ENCODE measurements around the gene APBB1. TPM values are rescaled to one million over a fixed set of nuclear protein-coding genes. Genes with fewer than 3 reads are reported as not detected.
A peak's percentile ranks its signal among the peaks of the same experiment; 100 is the strongest.

The APBB1 gene
- total RNA-seq, 1 experiment from 2014 or later, result 12.4 TPM

DNA sequence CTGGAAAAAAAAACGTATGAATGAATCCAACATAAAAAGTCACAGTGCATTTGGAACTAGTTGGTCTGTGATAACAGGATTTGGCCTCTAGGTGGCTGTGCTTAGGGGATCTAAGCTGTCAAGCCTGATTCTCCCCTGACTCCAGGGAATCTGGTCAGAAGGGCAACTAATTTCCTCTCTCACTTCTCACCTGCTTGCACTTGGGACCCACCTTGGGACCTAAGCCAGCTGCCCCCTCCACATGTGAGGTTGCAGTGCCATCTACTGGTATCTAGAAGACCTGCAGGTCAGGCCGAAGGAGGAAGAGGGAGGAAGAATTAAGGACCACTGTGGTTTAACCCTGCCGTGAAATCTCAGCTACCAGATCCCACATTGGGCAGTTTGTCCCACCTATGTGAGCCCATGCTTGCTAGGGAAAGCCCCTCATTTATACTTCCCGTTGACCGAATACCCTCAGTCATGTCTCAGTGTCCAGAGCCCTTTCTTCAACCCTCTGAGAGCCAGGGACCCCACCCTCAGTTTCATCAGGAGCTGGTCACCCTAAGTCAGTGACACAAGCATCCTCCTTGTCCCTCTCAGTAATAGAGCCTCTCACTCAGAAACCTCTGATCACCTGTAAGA lies 65.4 kb downstream of the APBB1 start:
- no peaks in the 10 kb centered on the region for H3K9me3 ChIP-seq (ENCODE audit: control insufficient read depth in 1 of 2, insufficient read depth in 1 of 2, low read depth in 1 of 2, low read length in 2 of 2)
- ATAC-seq (peak; percentile 81), DNase-seq (ENCODE audit: low read depth, low spot score) (peak; percentile 88)
- CTCF ChIA-PET, result interaction anchor here (0.6 to 5.1 kb wide), 22 partner anchors 8 to 877 kb away, joined by 3 to 67 read pairs (median 5); partner anchors contain the start of genes APBB1, CAVIN3, FHIP1B and TRIM5
- 0 out of 2 replicates have a peak, but pooled peaks cover 3% of the 10 kb centered on the region for H3K9me2 ChIP-seq (ENCODE audit: insufficient read depth)
- intact Hi-C loops (cut with micrococcal nuclease), result loop anchor here (1.0 to 10.0 kb wide), 5 partner anchors 55 to 539 kb away; no protein-coding TSS in a partner anchor
- no peak overlapping the region for H3K27ac ChIP-seq (ENCODE audit: low read depth, low read length)
- no peak overlapping the region for H2AFZ ChIP-seq (ENCODE audit: low read depth, low read length, poor library complexity, severe bottlenecking)
- no peaks in the 10 kb centered on the region for H3K36me3 ChIP-seq (ENCODE audit: control insufficient read depth in 1 of 2, insufficient read depth in 2 of 2, low read length in 2 of 2)
- H3K4me1 ChIP-seq (ENCODE audit: control insufficient read depth in 1 of 2, insufficient read depth in 2 of 2, low read length in 2 of 2), result peaks cover 5 to 16% of the 10 kb centered on the region in 2 experiments; a peak in 3 of 4 replicates
- no peak overlapping the region for H3K4me3 ChIP-seq (replicated peaks in 1 of 2; ENCODE audit: low read depth in 1 of 2, low read length in 2 of 2)
- H4K20me1 ChIP-seq (ENCODE audit: insufficient read depth), result no peaks in the 10 kb centered on the region
- no peaks in the 10 kb centered on the region for H3K27me3 ChIP-seq (ENCODE audit: insufficient read depth, low read length)
- no TSS peak for BruUV-seq (replicated peaks)
- no peak overlapping the region for H3K9ac ChIP-seq (ENCODE audit: low read length)
- TF ChIP-seq POLR2AphosphoS5 (IDR thresholded peaks at IDR 0.05; ENCODE audit: low read depth, low read length) (0 out of 2 replicates have a peak, but pooled peaks have one; percentile 51), RAD21 (IDR thresholded peaks at IDR 0.05; ENCODE audit: low read depth) (peak; percentile 99), ELF1 (IDR thresholded peaks at IDR 0.05; ENCODE audit: borderline replicate concordance, low read depth) (no peak), JUND (IDR thresholded peaks at IDR 0.05) (no peak)
- TF ChIP-seq, protein P1, sequence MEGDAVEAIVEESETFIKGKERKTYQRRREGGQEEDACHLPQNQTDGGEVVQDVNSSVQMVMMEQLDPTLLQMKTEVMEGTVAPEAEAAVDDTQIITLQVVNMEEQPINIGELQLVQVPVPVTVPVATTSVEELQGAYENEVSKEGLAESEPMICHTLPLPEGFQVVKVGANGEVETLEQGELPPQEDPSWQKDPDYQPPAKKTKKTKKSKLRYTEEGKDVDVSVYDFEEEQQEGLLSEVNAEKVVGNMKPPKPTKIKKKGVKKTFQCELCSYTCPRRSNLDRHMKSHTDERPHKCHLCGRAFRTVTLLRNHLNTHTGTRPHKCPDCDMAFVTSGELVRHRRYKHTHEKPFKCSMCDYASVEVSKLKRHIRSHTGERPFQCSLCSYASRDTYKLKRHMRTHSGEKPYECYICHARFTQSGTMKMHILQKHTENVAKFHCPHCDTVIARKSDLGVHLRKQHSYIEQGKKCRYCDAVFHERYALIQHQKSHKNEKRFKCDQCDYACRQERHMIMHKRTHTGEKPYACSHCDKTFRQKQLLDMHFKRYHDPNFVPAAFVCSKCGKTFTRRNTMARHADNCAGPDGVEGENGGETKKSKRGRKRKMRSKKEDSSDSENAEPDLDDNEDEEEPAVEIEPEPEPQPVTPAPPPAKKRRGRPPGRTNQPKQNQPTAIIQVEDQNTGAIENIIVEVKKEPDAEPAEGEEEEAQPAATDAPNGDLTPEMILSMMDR (IDR thresholded peaks at IDR 0.05 in 2 of 3, conservative IDR thresholded peaks at IDR 0.05 in 1 of 3; ENCODE audit: borderline replicate concordance in 1 of 3, insufficient read depth in 1 of 3, low read depth in 2 of 3, low read length in 2 of 3), result peak; percentile 92 to 99 (median 98)
- POLR2A ChIA-PET, result interaction anchor here (1.4 kb wide), 1 partner anchor 10 kb away, joined by 4 read pairs; no protein-coding TSS in a partner anchor
- H3K4me2 ChIP-seq (ENCODE audit: low read length), result no peak overlapping the region
- RAD21 ChIA-PET (ENCODE audit: low non-redundant PET in 1 of 2, low total read pairs in 2 of 2, uncharacterized antibody in 2 of 2, unreplicated experiment in 2 of 2), result interaction anchor here in 1 of 2 experiments (0.7 to 0.9 kb wide), 2 partner anchors 9 to 33 kb away, joined by 3 read pairs; partner anchors contain the start of gene CAVIN3
- H3K79me2 ChIP-seq (ENCODE audit: insufficient read depth, low read length), result no peaks in the 10 kb centered on the region

All from HCT116 (cell line).